Kidney capillary endothelial cell (primary cell): ENCODE results near the gene KIAA1217.

Source experiments
- DNase-seq: peaks from one replicate; pipeline ENCODE4 v3.0.0-alpha.2; 2018; ENCODE audit warnings: low spot score

KIAA1217 gene

GRCh38 chr10:24407928-24408327 is 199.0 kb downstream of the KIAA1217 start:
- DNase-seq = no peak

GRCh38 chr10:24408365-24408764 is 199.4 kb downstream of the KIAA1217 start:
- no peak for DNase-seq

DNA sequence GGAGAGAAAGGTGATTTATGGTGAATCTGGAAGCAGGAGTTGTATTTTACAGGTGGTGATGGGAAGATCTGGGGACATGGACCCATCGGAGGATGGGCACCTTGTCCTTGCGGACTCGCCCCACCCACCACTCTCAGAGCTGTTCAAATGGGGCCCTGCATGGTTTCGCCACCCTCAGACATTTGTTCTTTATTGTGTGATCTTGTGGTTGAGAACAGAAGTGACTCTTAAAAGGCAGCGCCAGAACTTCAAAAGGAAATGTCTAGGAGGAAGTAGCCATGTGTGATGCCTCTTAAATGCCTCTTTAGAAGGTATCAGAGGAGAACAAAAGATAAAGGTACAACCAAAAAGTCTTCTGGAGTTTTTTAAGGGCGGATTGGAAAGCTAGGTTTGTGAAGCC is 205.7 kb downstream of the KIAA1217 start:
- no peak for DNase-seq

GRCh38 chr10:24415455-24416125 is 206.7 kb downstream of the KIAA1217 start:
- DNase-seq = no peak

DNA sequence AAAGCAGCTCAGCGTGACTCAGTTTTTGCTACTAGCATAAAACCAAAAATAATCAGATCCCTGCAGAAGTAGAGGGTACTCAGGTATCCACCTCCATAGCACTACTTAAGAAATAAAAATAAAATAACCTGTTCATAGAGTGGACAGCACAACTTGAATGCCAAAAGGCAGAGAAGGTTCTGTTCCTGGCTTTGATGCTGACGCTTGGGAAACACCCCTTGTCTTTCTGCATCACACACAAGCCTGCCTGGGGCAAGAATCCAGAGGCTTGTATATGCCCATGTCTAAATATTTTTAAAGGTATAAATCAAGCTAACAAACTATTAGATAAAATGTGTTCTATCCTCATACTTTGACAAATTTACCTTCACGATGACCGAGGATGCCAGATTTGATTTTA is 207.3 kb downstream of the KIAA1217 start:
- no peak for DNase-seq

DNA sequence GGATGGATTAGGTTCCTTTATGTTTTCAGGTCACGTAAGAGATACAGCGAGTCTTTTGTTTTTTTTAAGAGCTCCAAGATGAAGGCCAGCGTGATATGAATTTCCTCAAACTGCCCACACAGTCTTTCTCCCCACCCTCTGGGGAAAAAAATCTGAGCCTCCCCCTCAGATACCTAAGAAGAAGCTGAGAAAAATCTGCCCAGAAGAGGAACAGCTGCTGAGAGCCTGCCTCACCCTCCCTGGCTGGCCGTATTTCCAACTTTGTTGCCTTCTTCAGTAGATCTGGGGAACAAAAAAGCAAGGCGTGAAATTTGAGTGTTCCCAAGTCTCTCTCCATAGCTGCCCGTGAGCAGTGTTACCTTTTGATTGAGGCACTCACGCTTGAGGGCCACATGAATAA is 208.1 kb downstream of the KIAA1217 start:
- no peak for DNase-seq

DNA sequence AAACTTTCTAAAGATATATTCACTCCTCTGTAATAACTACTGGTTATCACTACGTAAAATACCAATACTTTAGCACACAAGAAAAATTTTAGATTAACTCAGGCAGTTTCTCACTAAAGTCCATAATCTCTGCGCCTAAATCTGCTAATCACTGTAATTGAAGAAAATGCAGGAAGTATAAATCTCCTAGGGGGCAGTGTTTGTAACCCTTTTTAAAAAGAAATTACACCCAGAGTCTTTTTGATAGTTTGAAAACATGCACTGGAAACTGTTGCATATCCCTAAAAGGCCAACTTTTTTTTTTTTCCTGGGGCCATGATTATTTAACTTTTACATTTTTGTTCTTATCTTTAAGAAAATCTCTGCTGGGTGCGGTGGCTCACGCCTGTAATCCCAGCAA is 209.6 kb downstream of the KIAA1217 start:
- DNase-seq = no peak

DNA sequence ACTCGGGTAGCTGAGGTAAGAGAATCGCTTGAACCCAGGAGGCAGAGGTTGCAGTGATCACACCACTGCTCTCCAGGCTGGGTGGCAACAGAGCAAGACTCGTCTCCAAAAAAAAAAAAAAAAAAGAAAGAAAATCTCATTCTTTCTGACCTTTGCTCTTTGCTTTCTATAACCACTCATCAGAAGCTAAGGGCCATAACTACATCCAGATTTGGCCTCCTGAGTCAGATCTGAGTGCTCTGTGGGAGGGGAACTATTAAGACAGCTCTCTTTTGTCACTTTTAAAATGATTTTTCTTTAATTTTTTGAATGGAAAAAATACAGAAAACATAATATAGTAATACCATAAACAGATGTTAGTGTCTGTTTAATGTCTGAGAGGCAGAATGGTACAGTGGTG is 210.1 kb downstream of the KIAA1217 start:
- DNase-seq = no peak

GRCh38 chr10:24425151-24425550 is 216.2 kb downstream of the KIAA1217 start:
- no peak for DNase-seq

DNA sequence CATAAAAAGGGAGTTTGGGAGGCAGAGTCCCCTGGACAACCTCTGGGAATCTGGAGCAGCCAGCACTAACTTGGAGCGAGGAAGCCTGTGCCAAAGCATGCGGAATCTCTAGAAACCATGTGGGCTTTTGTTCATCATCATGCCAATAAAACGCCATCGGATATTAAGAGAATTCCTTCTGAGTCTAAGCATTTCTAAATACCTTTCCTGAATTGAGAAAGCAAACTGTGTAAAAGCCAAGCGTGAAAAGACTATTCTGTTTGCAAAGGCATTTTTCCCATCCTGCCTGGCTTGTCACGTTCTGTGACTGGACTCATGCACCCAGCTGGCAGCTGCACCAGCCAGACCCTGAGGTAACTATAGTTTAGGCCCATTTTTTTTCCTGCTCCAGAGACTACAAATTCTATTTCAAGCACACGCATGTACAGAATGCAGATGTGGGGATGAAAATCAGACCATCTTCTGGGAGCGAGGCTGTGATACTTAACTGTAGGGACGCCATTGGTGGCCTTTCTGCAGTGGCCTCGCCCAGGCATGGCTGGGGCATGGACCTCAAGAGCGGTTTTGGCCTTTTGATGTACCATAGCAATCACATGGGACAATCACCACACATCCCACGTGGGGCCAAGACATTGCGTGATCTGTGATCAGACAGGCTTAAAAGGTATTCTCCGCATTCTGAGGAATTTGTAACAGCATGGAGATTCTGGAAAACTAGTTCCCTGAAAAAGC is 218.9 kb downstream of the KIAA1217 start:
- no peak for DNase-seq

- no peak for DNase-seq
Measured at GRCh38 chr10:24428410-24428782, 219.5 kb downstream of the KIAA1217 start.

- no peak for DNase-seq
Measured at GRCh38 chr10:24430591-24430990, 221.7 kb downstream of the KIAA1217 start.

GRCh38 chr10:24432478-24433416 is 223.8 kb downstream of the KIAA1217 start:
- peak; percentile 76 for DNase-seq

GRCh38 chr10:24433705-24434104 is 224.8 kb downstream of the KIAA1217 start:
- DNase-seq = no peak

- no peak for DNase-seq
Measured at GRCh38 chr10:24434961-24435360, 226.0 kb downstream of the KIAA1217 start.

GRCh38 chr10:24435374-24435773 is 226.4 kb downstream of the KIAA1217 start:
- peak; percentile 68 for DNase-seq

GRCh38 chr10:24437302-24437701 is 228.4 kb downstream of the KIAA1217 start:
- DNase-seq = no peak

DNA sequence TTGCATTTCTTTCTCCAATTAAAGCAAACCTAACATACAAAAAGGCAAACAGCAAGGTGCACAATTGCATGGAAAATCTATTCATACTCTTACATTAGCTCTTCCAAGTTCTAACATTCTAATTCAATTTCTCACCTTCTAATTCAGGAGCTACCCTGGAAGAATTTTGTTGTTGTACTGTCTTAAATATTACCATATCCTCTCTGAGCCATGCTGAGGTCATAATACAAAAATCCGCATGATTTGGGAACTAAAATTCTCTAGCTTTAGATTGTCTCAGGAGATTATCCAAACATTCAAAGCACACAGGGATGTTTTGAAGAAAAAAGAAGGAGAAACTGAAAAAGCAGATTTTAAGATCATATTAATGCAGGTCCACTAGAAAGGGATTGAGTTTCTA is 229.9 kb downstream of the KIAA1217 start:
- DNase-seq = no peak

DNA sequence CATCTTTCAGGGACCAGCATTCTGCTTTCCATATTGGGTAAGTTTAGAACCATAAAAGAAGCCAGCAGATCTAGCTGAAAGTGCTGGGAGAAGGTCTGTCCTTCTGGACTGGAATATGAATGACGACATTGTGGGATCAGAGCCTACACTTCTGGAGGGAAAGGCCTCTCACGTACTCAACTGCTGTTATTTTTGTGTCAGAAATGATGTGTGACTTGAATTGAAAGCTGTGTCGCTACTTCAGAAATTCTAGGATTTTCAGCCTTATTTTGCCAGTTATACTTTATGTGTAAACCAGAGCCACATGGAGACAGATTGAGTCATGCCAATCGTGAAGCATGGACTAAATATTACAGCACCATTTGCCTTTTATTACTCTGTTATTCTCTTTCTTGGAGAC is 231.0 kb downstream of the KIAA1217 start:
- no peak for DNase-seq

- DNase-seq = no peak
Measured at GRCh38 chr10:24440817-24441797, 232.2 kb downstream of the KIAA1217 start.

GRCh38 chr10:24442234-24442633 is 233.3 kb downstream of the KIAA1217 start:
- no peak for DNase-seq
